Endothelial cell of umbilical vein (primary cell): ENCODE data around the gene SIAE. TPM values are rescaled to one million over a fixed set of nuclear protein-coding genes. Genes with fewer than 3 reads are reported as not detected.

Experiments used
- BruUV-seq: library from RNA; stranded (reverse); fragments of 400-500 nt; replicated peaks from 2 replicates; lab custom pipeline; 2021; lab: Mats Ljungman, UMichigan
- CTCF ChIA-PET: fragments of 300-600, 350-600 bp; sonication (Branson Sonifier 250); formaldehyde crosslinking; loops from one replicate; lab custom pipeline; 2021; ENCODE audit warnings: antibody characterized with exemption, inconsistent platforms; lab: Charles Lee
- POLR2A ChIA-PET: fragments of 300-600, 350-600 bp; sonication (Branson Sonifier 250); formaldehyde crosslinking; loops from one replicate; lab custom pipeline; 2021; ENCODE audit warnings: antibody characterized with exemption, inconsistent platforms; lab: Charles Lee
- DNase-seq: peaks from one replicate; pipeline ENCODE4 v3.0.0-alpha.2; 2011; ENCODE audit warnings: low read depth, low spot score
- FAIRE-seq: peaks from 2 replicates; lab custom pipeline; 2011; peaks lifted over from hg19 to GRCh38; lab: Jason Lieb, UNC
- H2AFZ ChIP-seq: 2 replicates; pipeline ENCODE4 v1.6.0; 2012; ENCODE audit warnings: low read depth, low read length, control low read depth, inconsistent platforms
- H3K27ac ChIP-seq: 2 replicates; pipeline ENCODE4 v1.5.1; 2011; ENCODE audit warnings: low read depth, mild to moderate bottlenecking, control low read depth, low read length, moderate library complexity; ENCODE audit not compliant: insufficient read depth
- H3K27me3 ChIP-seq, 2 experiments: 2 replicates each; pipeline versions ENCODE4 v1.6.0 to v1.6.1; 2011; ENCODE audit warnings: low read length in 2 of 2, mixed read lengths in 1 of 2; ENCODE audit not compliant: control insufficient read depth in 2 of 2, insufficient read depth in 2 of 2
- H3K36me3 ChIP-seq, 2 experiments: 2 replicates in 1 of 2; 3 replicates in 1 of 2; pipeline ENCODE4 v1.5.1; 2011; ENCODE audit warnings: low read length in 2 of 2, mild to moderate bottlenecking in 1 of 2, moderate library complexity in 1 of 2; ENCODE audit not compliant: control insufficient read depth in 2 of 2, insufficient read depth in 2 of 2; ENCODE audit errors: extremely low read depth in 1 of 2
- H3K4me1 ChIP-seq: 3 replicates; pipeline ENCODE4 v1.5.1; 2011; ENCODE audit warnings: mild to moderate bottlenecking, low read length; ENCODE audit not compliant: control insufficient read depth, insufficient read depth; ENCODE audit errors: extremely low read depth
- H3K4me2 ChIP-seq: 2 replicates; pipeline ENCODE4 v1.6.1; 2011; ENCODE audit warnings: low read length, control low read depth, mixed read lengths; ENCODE audit not compliant: insufficient read depth
- H3K4me3 ChIP-seq, 3 experiments: fragments of 200-600 bp in 1 of 3; sonication (generic), shearing (Covaris generic) in 1 of 3; replicated peaks in 1 of 3; 2 replicates each; pipeline ENCODE4 v1.5.1; 2011 to 2016; ENCODE audit warnings: control low read depth in 3 of 3, low read length in 3 of 3, mild to moderate bottlenecking in 2 of 3, inconsistent platforms in 1 of 3, low read depth in 1 of 3, moderate library complexity in 1 of 3; ENCODE audit not compliant: insufficient read depth in 1 of 3
- H3K79me2 ChIP-seq: 2 replicates; pipeline ENCODE4 v1.6.0; 2012; ENCODE audit warnings: low read length, inconsistent platforms; ENCODE audit not compliant: control insufficient read depth, insufficient read depth
- H3K9ac ChIP-seq: replicated peaks from 2 replicates; pipeline ENCODE3; 2011; ENCODE audit warnings: low read length, control low read depth; ENCODE audit not compliant: insufficient read depth; ENCODE audit errors: extremely low read depth
- H3K9me1 ChIP-seq: replicated peaks from 3 replicates; pipeline ENCODE4 v1.6.0; 2011; ENCODE audit warnings: mild to moderate bottlenecking, low read length; ENCODE audit not compliant: control insufficient read depth, insufficient read depth; ENCODE audit errors: extremely low read depth
- H3K9me3 ChIP-seq: replicated peaks from 2 replicates; pipeline ENCODE4 v1.5.1; 2012; ENCODE audit warnings: low read length, inconsistent platforms; ENCODE audit not compliant: control insufficient read depth, insufficient read depth
- H4K20me1 ChIP-seq: replicated peaks from 2 replicates; pipeline ENCODE3; 2011; ENCODE audit warnings: mild to moderate bottlenecking, low read length; ENCODE audit not compliant: control insufficient read depth, insufficient read depth; ENCODE audit errors: extremely low read depth
- FOS ChIP-seq: IDR thresholded peaks from 2 replicates; pipeline ENCODE4 v1.6.1; 2011; ENCODE audit warnings: mild to moderate bottlenecking, low read length, moderate library complexity, borderline replicate concordance; ENCODE audit not compliant: insufficient read depth
- GATA2 ChIP-seq: IDR thresholded peaks from 2 replicates; pipeline ENCODE4 v1.7.0; 2011; ENCODE audit warnings: low read depth, mild to moderate bottlenecking, moderate library complexity, mixed read lengths, low read length; ENCODE audit not compliant: insufficient read length, insufficient read depth
- MYC ChIP-seq: IDR thresholded peaks from one replicate; pipeline ENCODE4 v1.6.1; 2011; ENCODE audit warnings: mild to moderate bottlenecking, low read depth, low read length
- POLR2AphosphoS5 ChIP-seq: IDR thresholded peaks from 2 replicates; pipeline ENCODE4 v1.6.1; 2012; ENCODE audit warnings: low read depth, mild to moderate bottlenecking, control low read depth, low read length, moderate library complexity; ENCODE audit not compliant: insufficient read depth
- dilution Hi-C: fragments of 300-500 bp; cut with MboI; formaldehyde crosslinking; loops from one replicate; pipeline ENCODE4 v1.15.0; 2019; ENCODE audit warnings: low sequenced_read_pairs; ENCODE audit not compliant: extremely low pct_ligation_motif_present
- intact Hi-C: fragments of 100-400 bp; cut with micrococcal nuclease; formaldehyde crosslinking; loops from one replicate; pipeline ENCODE4 v1.10.0; 2022
- polyA plus RNA-seq, 4 experiments: library from polyadenylated mRNA; depleted of rRNA in 3 of 4; stranded (reverse) in 3 of 4; unstranded in 1 of 4; fragments of >200 nt; gene quantifications; 2 replicates each; pipeline versions ENCODE4 v1.2.1 to v1.2.3, GENCODE V29; 2011 to 2012; ENCODE audit warnings: missing spikeins in 1 of 4
- total RNA-seq: library from RNA; stranded (reverse); gene quantifications from 2 replicates; pipeline ENCODE4 v1.2.3, GENCODE V29; 2021
- TF ChIP-seq, protein P1 (sequence below): IDR thresholded peaks from 2 replicates; pipeline ENCODE4 v1.6.1; 2011; ENCODE audit not compliant: insufficient read depth, insufficient read length

SIAE gene
- total and polyA plus RNA-seq, 2 donors (not counting 3 experiments of a cell fraction or from before 2014, with no cell fraction given) = 16.9 to 23.9 TPM

DNA sequence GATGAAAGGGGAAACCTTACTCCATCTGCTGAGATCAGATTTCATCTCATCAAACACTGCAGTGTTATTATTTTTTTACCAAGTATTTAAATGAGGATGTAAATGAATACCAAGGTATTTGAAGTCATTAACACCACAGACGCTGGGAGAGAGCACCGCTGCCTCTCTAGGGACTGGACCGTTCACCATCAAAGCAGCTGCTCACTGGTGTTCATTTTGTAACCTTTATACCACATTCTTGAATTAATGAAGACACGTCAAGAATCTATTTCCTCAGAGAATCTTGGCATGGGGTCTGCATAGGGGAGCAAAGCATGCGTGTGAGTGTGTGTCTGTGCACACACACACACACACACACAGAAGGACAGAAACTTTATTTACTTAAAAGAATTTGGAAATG, 15.6 kb downstream of the SIAE start:
- H3K27me3 ChIP-seq = no peaks in the 10 kb centered on the region
- POLR2A ChIA-PET = no interaction called here

DNA sequence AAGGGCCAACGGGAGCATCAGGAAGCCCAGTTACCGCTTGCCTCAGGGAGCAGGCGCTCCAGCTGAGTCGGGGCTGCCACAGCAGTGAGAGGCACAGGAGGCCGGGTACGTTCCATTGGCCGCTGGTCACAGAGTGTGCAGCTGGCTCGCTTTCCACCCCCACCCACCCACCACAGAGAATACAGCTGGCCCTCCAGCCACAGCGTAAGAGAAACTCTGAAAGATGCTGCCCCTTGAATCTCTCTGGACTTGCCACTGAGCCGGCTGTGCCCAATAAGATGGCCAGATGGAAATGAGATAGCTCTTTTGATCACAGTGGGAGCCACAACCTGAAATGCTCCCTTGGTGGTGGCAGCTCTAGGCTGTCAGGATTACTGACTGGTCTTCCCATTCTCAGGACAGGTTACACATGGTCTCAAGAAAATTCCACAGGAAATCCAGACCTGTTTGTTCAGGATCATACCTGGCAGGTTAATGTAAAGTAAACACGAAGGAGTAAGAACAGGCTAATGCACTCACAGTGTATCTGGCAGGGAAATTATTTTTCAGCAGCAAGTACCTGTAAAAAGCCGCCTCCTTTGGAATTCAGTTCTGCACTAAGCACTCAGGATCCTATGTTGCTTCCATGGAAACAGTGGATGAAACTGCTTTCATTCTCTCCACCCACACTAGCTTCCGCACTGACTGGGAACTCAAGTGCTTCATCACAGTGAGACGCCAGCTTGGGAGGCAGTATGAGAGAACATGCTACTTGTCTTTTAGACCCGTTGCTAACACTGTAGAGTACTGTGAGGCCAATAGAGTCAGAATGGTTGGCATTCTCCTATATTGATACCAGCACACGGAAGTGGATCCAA, 16.5 kb downstream of the SIAE start:
- Histone ChIP-seq H3K4me2 (no peak overlapping the region), H3K27me3 (no peaks in the 10 kb centered on the region), H3K4me1 (no peaks in the 10 kb centered on the region), H3K27ac (no peak overlapping the region), H3K36me3 (no peaks in the 10 kb centered on the region), H3K79me2 (no peaks in the 10 kb centered on the region), H3K9me3 (no peaks in the 10 kb centered on the region), H2AFZ (no peak overlapping the region), H3K4me3 (no peak overlapping the region), H4K20me1 (no peaks in the 10 kb centered on the region), H3K9ac (no peak overlapping the region), H3K9me1 (no peaks in the 10 kb centered on the region)
- CTCF ChIA-PET = interaction anchor here (0.5 to 2.5 kb wide), 4 partner anchors 12 to 180 kb away, joined by 3 to 11 read pairs (median 4); no protein-coding TSS in a partner anchor
- FAIRE-seq (no peak), DNase-seq (no peak)
- no TSS peak for BruUV-seq
- POLR2A ChIA-PET = no interaction called here
- TF ChIP-seq POLR2AphosphoS5 = no peak
- no peak for TF ChIP-seq MYC
- no peak for TF ChIP-seq FOS
- TF ChIP-seq, protein P1, sequence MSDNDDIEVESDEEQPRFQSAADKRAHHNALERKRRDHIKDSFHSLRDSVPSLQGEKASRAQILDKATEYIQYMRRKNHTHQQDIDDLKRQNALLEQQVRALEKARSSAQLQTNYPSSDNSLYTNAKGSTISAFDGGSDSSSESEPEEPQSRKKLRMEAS = no peak
- intact Hi-C loops (no loop called here), dilution Hi-C loops (no loop called here)

More for the DNA sequence above, 15.6 kb downstream of the SIAE start:
- H4K20me1 ChIP-seq = no peaks in the 10 kb centered on the region
- no peak overlapping the region for H3K27ac ChIP-seq
- no peaks in the 10 kb centered on the region for H3K36me3 ChIP-seq
- no peaks in the 10 kb centered on the region for H3K9me1 ChIP-seq
- H3K9ac ChIP-seq = no peak overlapping the region
- dilution Hi-C loops = no loop called here
- H3K79me2 ChIP-seq = no peaks in the 10 kb centered on the region
- FAIRE-seq (no peak), DNase-seq (no peak)
- no peak overlapping the region for H3K4me3 ChIP-seq
- no peak overlapping the region for H3K4me2 ChIP-seq
- CTCF ChIA-PET = interaction anchor here (2.5 kb wide), 1 partner anchor 11 kb away, joined by 11 read pairs; no protein-coding TSS in a partner anchor
- H3K9me3 ChIP-seq = no peaks in the 10 kb centered on the region
- BruUV-seq = no TSS peak
- no peaks in the 10 kb centered on the region for H3K4me1 ChIP-seq
- intact Hi-C loops = no loop called here
- TF ChIP-seq FOS = no peak
- no peak for TF ChIP-seq GATA2
- no peak overlapping the region for H2AFZ ChIP-seq
